Measurements from ENCODE around the gene PYHIN1.

GRCh38 chr1:158978730-158979129 lies 47.4 kb downstream of the PYHIN1 start:
- TF ChIP-seq MAZ (IDR thresholded peaks at IDR 0.05; ENCODE audit: borderline replicate concordance, low read depth, low read length) (no peak), CTCF (conservative IDR thresholded peaks at IDR 0.05; ENCODE audit: low read depth, low read length) (no peak), POLR2A (IDR thresholded peaks at IDR 0.05; ENCODE audit: low read depth, low read length) (no peak), RAD21 (IDR thresholded peaks at IDR 0.05; ENCODE audit: low read length) (no peak), FOS (IDR thresholded peaks at IDR 0.05; ENCODE audit: low read depth, low read length) (no peak), SMC3 (IDR thresholded peaks at IDR 0.05; ENCODE audit: low read depth, low read length) (no peak), BHLHE40 (IDR thresholded peaks at IDR 0.05; ENCODE audit: low read depth, low read length) (no peak), RFX5 (IDR thresholded peaks at IDR 0.05; ENCODE audit: low read depth, low read length) (no peak), MXI1 (IDR thresholded peaks at IDR 0.05; ENCODE audit: borderline replicate concordance, low read depth, low read length) (no peak), USF2 (IDR thresholded peaks at IDR 0.05; ENCODE audit: low read depth, low read length) (no peak), ELK1 (IDR thresholded peaks at IDR 0.05; ENCODE audit: borderline replicate concordance, low read depth, low read length) (no peak), MAFK (IDR thresholded peaks at IDR 0.05; ENCODE audit: low read depth, low read length) (no peak)
